DND-41 (cell line): ENCODE results near the gene IWS1.

Source experiments
- ATAC-seq: fragments of 200-7000 bp; cut with Tn5 transposase; 3 replicates; pipeline ENCODE4 v1.9.1; 2021; ENCODE audit warnings: low read depth; ENCODE audit not compliant: insufficient read depth
- DNase-seq: peaks from one replicate; pipeline ENCODE4 v3.0.0-alpha.2; 2020
- H2AFZ ChIP-seq: 2 replicates; pipeline ENCODE4 v1.6.0; 2012; ENCODE audit warnings: low read depth, low read length
- H3K27ac ChIP-seq: 2 replicates; pipeline ENCODE4 v1.5.1; 2012; ENCODE audit warnings: low read length, inconsistent platforms
- H3K27me3 ChIP-seq: fragments of 200-600 bp; sonication (generic); 2 replicates; pipeline ENCODE4 v1.6.0; 2012; ENCODE audit warnings: low read length, mild to moderate bottlenecking, inconsistent platforms; ENCODE audit not compliant: insufficient read depth, poor library complexity
- H3K36me3 ChIP-seq: 2 replicates; pipeline ENCODE4 v1.5.1; 2012; ENCODE audit warnings: low read length, inconsistent platforms; ENCODE audit not compliant: insufficient read depth
- H3K4me1 ChIP-seq: 2 replicates; pipeline ENCODE4 v1.5.1; 2012; ENCODE audit warnings: mild to moderate bottlenecking, low read length; ENCODE audit not compliant: insufficient read depth
- H3K4me2 ChIP-seq: 2 replicates; pipeline ENCODE4 v1.6.0; 2012; ENCODE audit warnings: mild to moderate bottlenecking, moderate library complexity, low read length, inconsistent platforms; ENCODE audit not compliant: insufficient read depth
- H3K4me3 ChIP-seq, 2 experiments: fragments of 200-600 bp in 1 of 2; shearing (Covaris generic) in 1 of 2; 2 replicates each; pipeline ENCODE4 v1.5.1; 2012 to 2016; ENCODE audit warnings: inconsistent platforms in 2 of 2, low read length in 2 of 2, mild to moderate bottlenecking in 2 of 2, low read depth in 1 of 2, moderate library complexity in 1 of 2
- H3K79me2 ChIP-seq: 2 replicates; pipeline ENCODE4 v1.6.0; 2012; ENCODE audit warnings: low read length, inconsistent platforms; ENCODE audit not compliant: insufficient read depth
- H3K9ac ChIP-seq: 2 replicates; pipeline ENCODE4 v1.6.0; 2012; ENCODE audit warnings: low read depth, mild to moderate bottlenecking, inconsistent platforms, low read length, moderate library complexity
- H3K9me3 ChIP-seq: 2 replicates; pipeline ENCODE4 v1.5.1; 2012; ENCODE audit warnings: low read length, moderate library complexity, mild to moderate bottlenecking, inconsistent platforms; ENCODE audit not compliant: insufficient read depth, severe bottlenecking
- H4K20me1 ChIP-seq: 2 replicates; pipeline ENCODE4 v1.6.0; 2012; ENCODE audit warnings: low read length; ENCODE audit not compliant: insufficient read depth
- CTCF ChIP-seq: IDR thresholded peaks from 2 replicates; pipeline ENCODE4 v1.5.1; 2012; ENCODE audit warnings: borderline replicate concordance, low read length, moderate library complexity, mild to moderate bottlenecking; ENCODE audit not compliant: poor library complexity, severe bottlenecking; ENCODE audit errors: extremely low read depth
- EZH2 ChIP-seq: IDR thresholded peaks from 3 replicates; pipeline ENCODE4 v1.6.1; 2012; ENCODE audit warnings: borderline replicate concordance, low read depth, mild to moderate bottlenecking, moderate library complexity, low read length, inconsistent platforms; ENCODE audit not compliant: severe bottlenecking

IWS1 gene

DNA sequence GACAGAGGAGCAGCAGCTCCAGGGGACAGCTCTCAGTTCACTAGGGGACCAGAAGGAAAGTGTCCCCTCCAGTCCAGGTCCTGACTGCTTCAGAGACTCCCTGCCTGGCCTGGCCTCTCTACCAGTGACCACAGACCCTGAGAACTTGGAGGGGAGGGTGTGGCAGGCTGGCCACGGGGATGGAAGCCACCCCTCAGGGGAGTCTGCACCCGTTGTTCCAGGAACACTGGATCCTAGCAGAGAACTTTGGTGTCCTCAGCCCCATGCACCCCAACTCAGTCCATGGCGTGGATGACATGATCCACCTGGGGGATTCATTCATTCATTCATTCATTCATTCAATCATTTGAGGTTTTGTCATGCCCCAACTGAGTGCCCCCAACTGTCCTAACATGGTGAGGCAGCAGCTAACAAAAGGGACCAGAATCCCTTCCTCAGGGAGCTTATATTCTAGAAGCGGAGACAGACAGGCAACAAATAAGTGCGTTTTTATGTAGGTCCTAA, 41.1 kb upstream of the IWS1 start:
- no peaks in the 10 kb centered on the region for H3K36me3 ChIP-seq
- H2AFZ ChIP-seq: no peak overlapping the region
- H3K4me1 ChIP-seq: no peaks in the 10 kb centered on the region
- H3K9me3 ChIP-seq: no peaks in the 10 kb centered on the region
- H3K27me3 ChIP-seq: no peaks in the 10 kb centered on the region
- no peak for TF ChIP-seq CTCF
- TF ChIP-seq EZH2: no peak
- no peak overlapping the region for H3K4me3 ChIP-seq
- DNase-seq (no peak), ATAC-seq (no peak)
- no peak overlapping the region for H3K9ac ChIP-seq
- no peak overlapping the region for H3K27ac ChIP-seq
- no peaks in the 10 kb centered on the region for H4K20me1 ChIP-seq
- no peak overlapping the region for H3K4me2 ChIP-seq
- H3K79me2 ChIP-seq: no peaks in the 10 kb centered on the region

DNA sequence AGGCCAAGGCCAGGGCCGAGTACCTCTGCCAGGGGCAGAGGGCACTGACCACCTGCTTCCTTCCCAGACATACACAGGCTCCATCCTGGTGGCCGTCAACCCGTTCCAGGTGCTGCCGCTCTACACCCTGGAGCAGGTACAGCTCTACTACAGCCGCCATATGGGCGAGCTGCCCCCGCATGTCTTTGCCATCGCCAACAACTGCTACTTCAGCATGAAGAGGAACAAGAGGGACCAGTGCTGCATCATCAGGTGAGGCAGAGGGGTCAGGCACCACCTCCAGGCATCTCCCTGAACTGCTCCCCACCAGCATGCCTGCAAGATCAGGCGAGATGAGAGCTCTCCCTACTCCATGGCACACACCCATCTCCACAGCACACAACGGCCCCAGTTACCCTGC, 40.3 kb upstream of the IWS1 start:
- Histone ChIP-seq H3K36me3 (no peaks in the 10 kb centered on the region), H2AFZ (no peak overlapping the region), H3K9ac (no peak overlapping the region), H3K4me1 (no peaks in the 10 kb centered on the region), H4K20me1 (no peaks in the 10 kb centered on the region), H3K4me3 (no peak overlapping the region), H3K27me3 (no peaks in the 10 kb centered on the region), H3K9me3 (no peaks in the 10 kb centered on the region), H3K27ac (no peak overlapping the region), H3K4me2 (no peak overlapping the region), H3K79me2 (no peaks in the 10 kb centered on the region)
- no peak for ATAC-seq
- no peak for TF ChIP-seq EZH2
- TF ChIP-seq CTCF: no peak
- DNase-seq: no peak

GRCh38 chr2:127566139-127566417, 39.8 kb upstream of the IWS1 start:
- Histone ChIP-seq H3K4me1 (no peaks in the 10 kb centered on the region), H3K27ac (no peak overlapping the region), H3K9ac (no peak overlapping the region), H3K27me3 (no peaks in the 10 kb centered on the region), H3K4me3 (no peak overlapping the region), H3K36me3 (no peaks in the 10 kb centered on the region), H3K79me2 (no peaks in the 10 kb centered on the region), H4K20me1 (no peaks in the 10 kb centered on the region), H3K9me3 (no peaks in the 10 kb centered on the region), H2AFZ (no peak overlapping the region), H3K4me2 (no peak overlapping the region)
- DNase-seq (no peak), ATAC-seq (no peak)
- TF ChIP-seq CTCF (no peak), EZH2 (no peak)
